MM.1S (cell line): Measurements from ENCODE around the gene PRKCE.

Experiments used
- DNase-seq: peaks from one replicate; pipeline ENCODE4 v3.0.0-alpha.2; 2015
- H2AFZ ChIP-seq: fragments of 300-600 bp; sonication (generic); 2 replicates; pipeline ENCODE4 v1.6.0; 2016; ENCODE audit warnings: antibody characterized with exemption, low read length
- H3F3A ChIP-seq: fragments of 300-600 bp; sonication (generic); 2 replicates; pipeline ENCODE4 v1.6.1; 2016; ENCODE audit warnings: mild to moderate bottlenecking, antibody characterized with exemption, low read length, moderate library complexity, mixed read lengths; ENCODE audit not compliant: insufficient read depth
- H3K27ac ChIP-seq: fragments of 300-600 bp; sonication (generic); 2 replicates; pipeline ENCODE4 v1.5.1; 2016; ENCODE audit warnings: mild to moderate bottlenecking, low read length
- H3K27me3 ChIP-seq: fragments of 300-600 bp; sonication (generic); replicated peaks from 2 replicates; pipeline ENCODE4 v1.6.0; 2016; ENCODE audit warnings: low read length; ENCODE audit not compliant: insufficient read depth
- H3K36me3 ChIP-seq: fragments of 300-600 bp; sonication (generic); replicated peaks from 2 replicates; pipeline ENCODE4 v1.6.1; 2016; ENCODE audit warnings: mild to moderate bottlenecking, low read length, mixed read lengths; ENCODE audit not compliant: insufficient read depth
- H3K4me1 ChIP-seq: fragments of 300-600 bp; sonication (generic); 2 replicates; pipeline ENCODE4 v1.6.1; 2016; ENCODE audit warnings: low read length, mixed read lengths
- H3K4me2 ChIP-seq: fragments of 300-600 bp; sonication (generic); 2 replicates; pipeline ENCODE4 v1.6.0; 2016; ENCODE audit warnings: low read depth, low read length
- H3K4me3 ChIP-seq: fragments of 300-600 bp; sonication (generic); 2 replicates; pipeline ENCODE4 v1.5.1; 2016; ENCODE audit warnings: low read length, mixed read lengths
- H3K79me2 ChIP-seq: fragments of 300-600 bp; sonication (generic); 2 replicates; pipeline ENCODE4 v1.6.1; 2016; ENCODE audit warnings: mixed run types, low read length, mixed read lengths
- H3K9ac ChIP-seq: fragments of 300-600 bp; sonication (generic); 2 replicates; pipeline ENCODE4 v1.6.1; 2016; ENCODE audit warnings: low read length, mixed read lengths
- H3K9me2 ChIP-seq: fragments of 300-600 bp; sonication (generic); replicated peaks from 2 replicates; pipeline ENCODE4 v1.6.1; 2016; ENCODE audit warnings: mild to moderate bottlenecking, low read length, mixed read lengths; ENCODE audit not compliant: insufficient read depth
- H3K9me3 ChIP-seq: fragments of 300-600 bp; sonication (generic); replicated peaks from 2 replicates; pipeline ENCODE4 v1.6.1; 2016; ENCODE audit warnings: mild to moderate bottlenecking, low read length, mixed read lengths; ENCODE audit not compliant: insufficient read depth
- H4K20me1 ChIP-seq: fragments of 300-600 bp; sonication (generic); 2 replicates; pipeline ENCODE4 v1.6.1; 2016; ENCODE audit warnings: mild to moderate bottlenecking, low read length, moderate library complexity, mixed read lengths; ENCODE audit not compliant: insufficient read depth
- CTCF ChIP-seq: fragments of 300-600 bp; sonication (generic); IDR thresholded peaks from 2 replicates; pipeline ENCODE4 v1.5.1; 2016; ENCODE audit warnings: antibody characterized with exemption, low read length, mixed read lengths
- EZH2 ChIP-seq: fragments of 300-600 bp; sonication (generic); optimal IDR thresholded peaks from 2 replicates; pipeline ENCODE3; 2017; ENCODE audit warnings: low read depth, mild to moderate bottlenecking, antibody characterized with exemption, low read length, mixed read lengths
- EZH2phosphoT487 ChIP-seq: fragments of 300-600 bp; sonication (generic); IDR thresholded peaks from 2 replicates; pipeline ENCODE4 v1.6.1; 2018; ENCODE audit warnings: antibody characterized with exemption, low read length

The PRKCE gene

GRCh38 chr2:46173030-46173429 is 521.6 kb downstream of the PRKCE start:
- Histone ChIP-seq H4K20me1 (no peaks in the 10 kb centered on the region), H3K27ac (no peak overlapping the region), H3K4me3 (no peak overlapping the region), H3K79me2 (no peaks in the 10 kb centered on the region), H3K9me3 (no peaks in the 10 kb centered on the region), H3K36me3 (no peaks in the 10 kb centered on the region), H3F3A (no peaks in the 10 kb centered on the region), H3K4me2 (no peak overlapping the region), H3K4me1 (no peaks in the 10 kb centered on the region), H3K9ac (no peak overlapping the region), H3K9me2 (no peaks in the 10 kb centered on the region), H3K27me3 (no peaks in the 10 kb centered on the region), H2AFZ (no peak overlapping the region)
- DNase-seq, result no peak
- TF ChIP-seq EZH2, result no peak
- no peak for TF ChIP-seq EZH2phosphoT487
- TF ChIP-seq CTCF, result no peak

- H3K79me2 ChIP-seq, result no peaks in the 10 kb centered on the region
- H3K27ac ChIP-seq, result no peak overlapping the region
- H3K9me2 ChIP-seq, result no peaks in the 10 kb centered on the region
- H3F3A ChIP-seq, result no peaks in the 10 kb centered on the region
- no peak overlapping the region for H2AFZ ChIP-seq
- no peaks in the 10 kb centered on the region for H3K27me3 ChIP-seq
- no peaks in the 10 kb centered on the region for H3K4me1 ChIP-seq
- no peaks in the 10 kb centered on the region for H3K36me3 ChIP-seq
- no peak for DNase-seq
- H3K9me3 ChIP-seq, result no peaks in the 10 kb centered on the region
- H3K4me3 ChIP-seq, result no peak overlapping the region
- H3K4me2 ChIP-seq, result no peak overlapping the region
- no peak overlapping the region for H3K9ac ChIP-seq
- H4K20me1 ChIP-seq, result no peaks in the 10 kb centered on the region
- no peak for TF ChIP-seq EZH2
- no peak for TF ChIP-seq EZH2phosphoT487
- TF ChIP-seq CTCF, result no peak
Measured at GRCh38 chr2:46173636-46174250, 522.3 kb downstream of the PRKCE start.

GRCh38 chr2:46174345-46175170 is 523.1 kb downstream of the PRKCE start:
- no peak overlapping the region for H3K4me3 ChIP-seq
- no peaks in the 10 kb centered on the region for H3K79me2 ChIP-seq
- H3K36me3 ChIP-seq, result no peaks in the 10 kb centered on the region
- no peaks in the 10 kb centered on the region for H3K9me3 ChIP-seq
- no peak overlapping the region for H3K9ac ChIP-seq
- no peaks in the 10 kb centered on the region for H3F3A ChIP-seq
- H3K9me2 ChIP-seq, result no peaks in the 10 kb centered on the region
- no peak for DNase-seq
- H3K27ac ChIP-seq, result no peak overlapping the region
- H3K4me2 ChIP-seq, result no peak overlapping the region
- TF ChIP-seq EZH2 (no peak), CTCF (no peak), EZH2phosphoT487 (no peak)
- H4K20me1 ChIP-seq, result no peaks in the 10 kb centered on the region
- H3K4me1 ChIP-seq, result no peaks in the 10 kb centered on the region
- H2AFZ ChIP-seq, result no peak overlapping the region
- no peaks in the 10 kb centered on the region for H3K27me3 ChIP-seq
